Activated CD8-positive, alpha-beta memory T cell treated with anti-CD3 and anti-CD28 coated beads, Interleukin-2, amount 50 U/mL, for 4 hours (primary cell): ENCODE measurements around the gene HPS6.
A peak's percentile ranks its signal among the peaks of the same experiment; 100 is the strongest.

Source experiments
- DNase-seq: peaks from one replicate; pipeline ENCODE4 v3.0.0-alpha.2; 2020

HPS6 gene

GRCh38 chr10:102069071-102069470 is 3.9 kb downstream of the HPS6 start:
- no peak for DNase-seq

DNA sequence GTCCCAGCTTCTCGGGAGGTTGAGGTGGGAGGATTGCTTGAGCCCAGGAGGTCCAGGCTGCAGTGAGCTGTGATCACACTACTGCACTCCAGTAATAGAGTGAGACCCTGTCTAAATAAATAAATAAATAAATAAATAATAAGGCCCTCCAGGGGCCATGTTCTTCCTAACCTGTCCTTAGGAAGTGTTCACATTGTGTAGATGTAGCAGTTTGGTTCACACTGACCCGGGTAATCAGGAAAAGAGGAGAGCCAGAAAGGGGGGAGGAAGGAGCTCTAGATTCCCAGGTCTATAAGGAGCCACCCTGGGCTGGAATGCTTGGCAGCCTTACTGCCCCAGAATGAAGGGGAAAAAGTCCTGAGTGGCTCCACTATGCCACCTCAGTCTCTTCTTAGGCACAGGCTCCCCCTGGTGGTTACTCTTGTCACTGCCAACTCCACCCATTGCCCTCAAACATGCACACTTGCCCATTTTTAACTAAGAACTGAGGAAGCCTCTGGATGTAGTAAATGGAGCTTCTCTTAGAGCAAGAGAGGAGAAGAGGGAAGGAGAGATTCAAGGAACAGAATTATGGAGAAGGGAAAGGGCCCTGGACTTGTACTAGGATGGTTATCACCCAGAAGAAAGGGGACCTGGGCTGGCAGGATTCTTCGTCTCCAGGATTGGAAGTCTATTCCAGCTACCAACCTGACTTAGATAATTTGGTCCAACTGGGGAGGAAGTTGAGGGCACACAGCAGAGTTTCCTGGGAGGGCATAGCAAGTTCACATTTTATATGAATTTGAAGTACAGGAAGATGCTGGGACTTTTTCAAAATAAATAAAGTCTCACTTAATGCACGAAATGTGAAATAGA is 7.8 kb downstream of the HPS6 start:
- DNase-seq = peak; percentile 82

- no peak for DNase-seq
Measured at GRCh38 chr10:102083541-102083940, 18.4 kb downstream of the HPS6 start.

GRCh38 chr10:102085336-102085735 is 20.2 kb downstream of the HPS6 start:
- DNase-seq = no peak

GRCh38 chr10:102086196-102086595 is 21.0 kb downstream of the HPS6 start:
- no peak for DNase-seq

GRCh38 chr10:102090772-102091171 is 25.6 kb downstream of the HPS6 start:
- DNase-seq = no peak

DNA sequence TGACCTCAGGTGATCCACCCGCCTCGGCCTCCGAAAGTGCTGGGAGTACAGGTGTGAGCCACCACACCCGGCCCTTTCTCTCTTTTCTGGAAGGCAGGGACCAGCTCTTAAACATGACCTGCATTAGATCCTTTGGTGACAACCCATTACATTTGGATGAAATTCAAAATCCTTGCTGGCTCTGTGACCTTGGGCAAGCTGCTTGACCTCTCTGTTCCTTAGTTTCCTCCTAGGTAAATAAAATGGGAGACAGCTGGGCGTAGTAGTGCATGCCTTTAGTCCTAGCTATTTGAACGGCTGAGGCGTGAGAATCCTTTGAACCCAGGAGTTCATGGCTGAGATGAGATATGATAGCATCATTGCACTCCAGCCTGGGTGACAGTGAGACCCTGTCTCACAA is 31.3 kb downstream of the HPS6 start:
- no peak for DNase-seq

DNA sequence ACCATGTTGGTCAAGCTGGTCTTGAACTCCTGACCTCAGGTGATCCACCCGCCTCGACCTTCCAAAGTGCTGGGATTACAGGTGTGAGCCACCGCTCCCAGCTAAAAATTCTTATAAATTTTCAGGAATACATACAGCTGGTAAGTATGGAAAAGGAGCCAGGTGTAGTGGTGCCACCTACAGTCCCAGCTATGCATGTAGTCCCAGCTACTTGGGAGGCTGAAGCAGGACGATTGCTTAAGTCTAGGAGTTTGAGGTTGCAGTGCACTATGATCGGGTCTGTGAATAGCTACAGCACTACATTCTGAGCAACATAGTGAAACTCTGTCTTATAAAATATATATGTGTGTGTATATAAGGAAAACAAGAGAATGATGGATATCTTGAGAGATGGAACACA is 36.0 kb downstream of the HPS6 start:
- no peak for DNase-seq

DNA sequence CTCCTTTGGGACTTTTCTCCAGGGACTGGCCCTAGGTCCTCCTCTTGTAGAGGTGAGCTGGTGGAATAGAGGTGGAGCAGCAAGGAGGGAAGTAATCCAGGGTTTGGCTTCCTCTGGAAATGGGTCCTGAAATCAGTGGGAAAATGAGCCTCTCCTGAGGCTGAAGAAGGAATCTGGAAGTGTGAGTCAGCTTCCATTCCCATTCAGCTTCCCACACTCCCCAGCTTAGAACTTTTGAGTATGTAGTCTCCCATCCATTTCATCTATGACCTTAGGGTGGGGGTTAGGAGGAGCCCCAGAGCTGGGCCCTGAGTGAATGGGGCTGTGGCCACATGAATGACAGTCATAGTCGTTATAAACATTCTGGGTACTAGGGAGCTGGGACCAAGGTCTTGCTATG is 37.3 kb downstream of the HPS6 start:
- no peak for DNase-seq

DNA sequence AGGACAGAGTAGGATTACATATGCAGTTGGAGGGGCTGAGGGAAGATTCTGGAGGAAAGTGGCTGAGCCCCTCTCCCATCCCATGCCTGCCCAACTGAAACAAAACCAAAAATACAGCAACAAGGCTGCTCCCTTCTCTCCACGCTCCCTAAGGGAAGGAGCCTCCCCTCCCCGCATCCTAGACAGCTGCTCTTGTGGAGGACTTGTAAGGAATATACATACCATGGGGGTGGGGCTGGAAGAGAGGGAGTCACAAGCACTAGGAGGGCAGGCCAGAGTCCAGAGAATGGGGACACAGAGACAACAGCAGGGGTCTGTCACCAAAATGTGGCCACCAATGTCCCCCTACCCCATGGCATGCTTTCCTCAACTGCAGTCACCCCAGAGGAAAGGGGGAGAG is 41.8 kb downstream of the HPS6 start:
- DNase-seq = no peak

GRCh38 chr10:102109166-102110116 is 44.3 kb downstream of the HPS6 start:
- DNase-seq = no peak

- no peak for DNase-seq
Measured at GRCh38 chr10:102111276-102111675, 46.1 kb downstream of the HPS6 start.

GRCh38 chr10:102112210-102112817 is 47.2 kb downstream of the HPS6 start:
- no peak for DNase-seq

DNA sequence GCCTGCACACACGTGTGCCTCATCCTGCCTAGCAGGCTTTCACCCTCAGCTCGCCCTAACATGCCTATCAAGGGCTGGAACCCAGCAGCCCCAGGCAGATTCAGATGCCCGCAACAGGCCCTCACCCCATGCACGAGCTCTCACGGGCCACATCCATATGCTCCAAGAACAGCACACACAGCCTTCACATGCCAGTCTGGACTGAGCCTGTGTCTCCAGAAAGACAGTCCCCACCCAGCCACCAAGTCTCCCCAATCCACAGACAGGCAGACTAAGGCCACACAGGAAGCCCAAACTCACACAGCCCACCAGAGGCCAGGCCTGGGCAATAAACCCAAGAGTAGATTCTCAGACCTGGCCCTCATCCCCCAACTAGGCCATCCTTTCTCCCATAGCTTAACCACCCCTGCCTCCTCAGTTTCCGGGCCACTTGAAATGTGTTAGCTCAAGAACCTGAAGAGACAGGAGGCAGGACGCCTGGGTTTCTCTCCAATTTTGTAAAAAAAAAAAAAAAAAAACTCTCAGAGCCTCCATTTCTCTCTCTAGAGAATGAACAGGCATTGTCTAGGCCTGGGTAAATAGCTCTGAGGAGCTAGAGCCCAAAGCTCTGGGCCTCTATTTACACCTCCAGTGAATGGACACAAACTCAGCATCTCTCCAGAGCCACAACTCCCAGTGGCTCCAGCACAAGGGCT is 48.3 kb downstream of the HPS6 start:
- DNase-seq = no peak

DNA sequence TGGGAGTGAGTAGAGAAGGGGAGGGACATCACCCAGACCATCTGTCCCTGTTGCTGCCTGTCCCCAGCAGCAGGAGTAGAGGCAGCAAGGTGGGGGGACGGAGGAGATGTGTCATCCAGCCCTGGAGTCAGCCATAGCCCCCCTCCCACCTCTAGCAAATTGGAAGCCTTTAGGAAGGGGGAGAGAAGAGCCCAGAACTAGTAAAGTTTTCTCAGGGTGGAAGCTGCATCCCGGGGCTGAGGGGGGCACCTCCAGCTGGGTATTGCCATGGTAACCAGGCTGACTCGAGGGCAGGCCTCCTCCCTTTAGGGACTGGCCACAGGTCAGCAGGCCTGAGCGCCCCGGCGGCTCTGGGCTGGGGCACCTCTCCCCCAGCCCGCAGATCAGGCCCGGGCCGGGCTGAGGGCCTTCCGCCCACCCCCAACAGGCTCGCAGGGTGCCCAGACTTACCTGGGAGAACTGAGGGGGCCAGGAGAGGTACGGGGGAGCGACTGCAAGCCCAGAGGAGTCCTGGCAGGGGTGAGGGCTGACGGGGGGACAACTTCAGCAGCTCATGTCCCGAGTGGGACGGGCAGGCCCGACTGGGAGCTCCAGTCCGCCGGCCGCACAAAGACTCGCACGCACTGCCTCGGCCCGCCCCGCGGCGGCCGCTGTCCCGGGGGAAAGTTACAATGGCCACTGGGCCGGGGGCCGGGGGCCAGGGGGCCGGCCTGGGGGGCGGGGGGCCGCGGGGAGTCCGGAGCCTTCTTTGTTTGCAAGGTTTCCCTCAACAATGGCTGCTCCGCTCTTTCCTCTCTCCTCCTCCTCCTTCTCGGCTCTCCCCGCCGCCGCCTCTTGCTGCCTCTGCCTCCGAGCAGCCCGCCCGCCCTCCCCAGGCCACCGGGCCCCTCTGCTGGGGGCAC is 49.1 kb downstream of the HPS6 start:
- DNase-seq = no peak

GRCh38 chr10:102114861-102115618 is 49.9 kb downstream of the HPS6 start:
- peak; percentile 83 for DNase-seq

GRCh38 chr10:102115775-102116174 is 50.6 kb downstream of the HPS6 start:
- DNase-seq = no peak

DNA sequence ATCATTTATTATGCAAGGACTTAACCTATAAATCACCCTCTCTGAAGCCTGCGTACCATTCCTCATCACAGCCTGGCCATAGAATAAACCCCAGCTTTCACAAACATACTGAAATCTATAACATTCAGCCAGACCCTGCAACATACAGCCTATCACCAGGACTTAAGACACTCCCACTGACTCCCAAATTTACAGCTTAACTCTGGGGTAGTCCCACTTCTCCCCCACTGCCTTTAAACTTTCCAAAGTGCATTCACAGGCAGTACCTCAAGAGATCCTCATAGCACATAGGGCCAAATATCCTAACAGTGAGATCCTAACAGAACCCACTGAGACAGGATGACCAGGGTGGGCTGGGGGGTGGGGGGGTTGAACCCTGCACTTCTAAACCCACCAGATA is 51.5 kb downstream of the HPS6 start:
- no peak for DNase-seq
